H1 (cell line): ENCODE results near the gene ACADM. TPM values are rescaled to one million over a fixed set of nuclear protein-coding genes. Genes with fewer than 3 reads are reported as not detected.

Experiments
- CTCF ChIA-PET: fragments of 300-600 bp; sonication (Branson Sonifier 250); formaldehyde crosslinking; loops from one replicate; lab custom pipeline; 2021; ENCODE audit not compliant: partially characterized antibody; lab: Charles Lee
- POLR2A ChIA-PET: fragments of 300-600 bp; sonication (Branson Sonifier 250); formaldehyde crosslinking; loops from one replicate; lab custom pipeline; 2021; ENCODE audit warnings: inconsistent platforms; ENCODE audit not compliant: partially characterized antibody; lab: Charles Lee
- DNase-seq, 2 experiments: peaks; one replicate each; pipeline versions ENCODE4 v3.0.0 to v3.0.0-alpha.2; 2010 to 2022; ENCODE audit warnings: low spot score in 2 of 2, low read depth in 1 of 2, mixed read lengths in 1 of 2
- FAIRE-seq: peaks from 2 replicates; lab custom pipeline; 2011; peaks lifted over from hg19 to GRCh38; lab: Jason Lieb, UNC
- H2AFZ ChIP-seq: 2 replicates; pipeline ENCODE4 v1.8.1; 2012; ENCODE audit warnings: low read length, inconsistent platforms
- H2AK5ac ChIP-seq: 2 replicates; pipeline ENCODE4 v1.6.1; 2013; ENCODE audit warnings: low read depth, low read length
- H2BK120ac ChIP-seq: replicated peaks from 2 replicates; pipeline ENCODE3; 2013; ENCODE audit warnings: low read depth, low read length, inconsistent platforms
- H2BK12ac ChIP-seq: 2 replicates; pipeline ENCODE4 v1.6.1; 2013; ENCODE audit warnings: low read depth, low read length
- H2BK15ac ChIP-seq: 2 replicates; pipeline ENCODE4 v1.6.1; 2013; ENCODE audit warnings: low read length
- H2BK20ac ChIP-seq: 2 replicates; pipeline ENCODE4 v1.6.1; 2013; ENCODE audit warnings: low read length
- H2BK5ac ChIP-seq: 2 replicates; pipeline ENCODE4 v1.6.1; 2013; ENCODE audit warnings: low read depth, low read length
- H3K14ac ChIP-seq: 2 replicates; pipeline ENCODE4 v1.6.1; 2013; ENCODE audit warnings: inconsistent platforms; ENCODE audit not compliant: insufficient read length
- H3K18ac ChIP-seq: 2 replicates; pipeline ENCODE4 v1.6.1; 2013; ENCODE audit warnings: low read length; ENCODE audit errors: extremely low read depth
- H3K23ac ChIP-seq: 2 replicates; pipeline ENCODE4 v1.6.1; 2013; ENCODE audit warnings: inconsistent platforms; ENCODE audit not compliant: insufficient read length
- H3K23me2 ChIP-seq: 2 replicates; pipeline ENCODE4 v1.6.1; 2013; ENCODE audit warnings: low read depth, low read length
- H3K27ac ChIP-seq: 2 replicates; pipeline ENCODE4 v1.6.1; 2011; ENCODE audit warnings: low read depth, low read length, inconsistent platforms
- H3K27me3 ChIP-seq, 4 experiments: replicated peaks in 1 of 4; 1 replicate in 1 of 4; 2 replicates in 3 of 4; pipeline versions ENCODE4 v1.6.1 to v1.8.1; 2011 to 2013; ENCODE audit warnings: low read length in 3 of 4, mild to moderate bottlenecking in 3 of 4, inconsistent platforms in 2 of 4, mixed read lengths in 2 of 4, moderate library complexity in 1 of 4; ENCODE audit not compliant: control insufficient read depth in 3 of 4, insufficient read depth in 3 of 4; ENCODE audit errors: extremely low read depth in 1 of 4
- H3K36me3 ChIP-seq, 4 experiments: 2 replicates each; pipeline versions ENCODE4 v1.6.1 to v1.8.1; 2011 to 2013; ENCODE audit warnings: mild to moderate bottlenecking in 4 of 4, low read length in 3 of 4, moderate library complexity in 2 of 4, control low read depth in 1 of 4, inconsistent platforms in 1 of 4; ENCODE audit not compliant: insufficient read depth in 4 of 4, control insufficient read depth in 2 of 4
- H3K4ac ChIP-seq: replicated peaks from 2 replicates; pipeline ENCODE3; 2013; ENCODE audit warnings: low read length, low read depth, mixed read lengths, inconsistent platforms; ENCODE audit not compliant: insufficient read length
- H3K4me1 ChIP-seq, 4 experiments: replicated peaks in 1 of 4; 1 replicate in 1 of 4; 2 replicates in 3 of 4; pipeline versions ENCODE4 v1.6.1 to v1.8.1; 2011 to 2013; ENCODE audit warnings: low read length in 3 of 4, inconsistent platforms in 2 of 4, mixed read lengths in 1 of 4; ENCODE audit not compliant: insufficient read depth in 4 of 4, control insufficient read depth in 3 of 4
- H3K4me2 ChIP-seq, 2 experiments: 2 replicates each; pipeline versions ENCODE4 v1.6.1 to v1.8.1; 2011 to 2013; ENCODE audit warnings: low read depth in 2 of 2, low read length in 2 of 2, control low read depth in 1 of 2, inconsistent platforms in 1 of 2, mild to moderate bottlenecking in 1 of 2; ENCODE audit not compliant: insufficient read depth in 1 of 2
- H3K4me3 ChIP-seq, 4 experiments: fragments of 200-600, 300-600 bp in 1 of 4; sonication (generic), shearing (Covaris generic), sonication (Bioruptor Twin) in 1 of 4; 2 replicates each; pipeline versions ENCODE4 v1.5.1 to v1.8.1; 2011 to 2016; ENCODE audit warnings: low read length in 4 of 4, low read depth in 3 of 4, control low read depth in 2 of 4, inconsistent platforms in 2 of 4, mild to moderate bottlenecking in 2 of 4, mixed read lengths in 1 of 4, moderate library complexity in 1 of 4; ENCODE audit not compliant: insufficient read depth in 2 of 4; ENCODE audit errors: extremely low read depth in 1 of 4
- H3K56ac ChIP-seq: replicated peaks from 2 replicates; pipeline ENCODE3; 2013; ENCODE audit warnings: low read depth, mild to moderate bottlenecking, mixed read lengths, low read length, inconsistent platforms; ENCODE audit not compliant: insufficient read length
- H3K79me1 ChIP-seq: 2 replicates; pipeline ENCODE4 v1.6.1; 2013; ENCODE audit warnings: low read depth, low read length, control low read depth
- H3K79me2 ChIP-seq, 2 experiments: 2 replicates each; pipeline versions ENCODE4 v1.6.1 to v1.8.1; 2012 to 2013; ENCODE audit warnings: low read length in 2 of 2, mild to moderate bottlenecking in 2 of 2, inconsistent platforms in 1 of 2; ENCODE audit not compliant: insufficient read depth in 2 of 2, control insufficient read depth in 1 of 2
- H3K9ac ChIP-seq, 4 experiments: replicated peaks in 1 of 4; 1 replicate in 1 of 4; 2 replicates in 3 of 4; pipeline versions ENCODE4 v1.6.1 to v1.8.1; 2011 to 2013; ENCODE audit warnings: low read depth in 3 of 4, low read length in 3 of 4, control low read depth in 2 of 4, mild to moderate bottlenecking in 2 of 4, moderate library complexity in 2 of 4, inconsistent platforms in 1 of 4; ENCODE audit errors: extremely low read depth in 1 of 4
- H3K9me3 ChIP-seq, 2 experiments: 2 replicates each; pipeline versions ENCODE4 v1.6.1 to v1.8.1; 2012 to 2013; ENCODE audit warnings: mild to moderate bottlenecking in 2 of 2, moderate library complexity in 2 of 2, control low read depth in 1 of 2, inconsistent platforms in 1 of 2, low read depth in 1 of 2, low read length in 1 of 2, mixed read lengths in 1 of 2; ENCODE audit not compliant: insufficient read depth in 2 of 2
- H4K20me1 ChIP-seq, 2 experiments: replicated peaks in 1 of 2; 2 replicates each; pipeline versions ENCODE3 to v1.8.1; 2011 to 2013; ENCODE audit warnings: inconsistent platforms in 2 of 2, low read length in 2 of 2, mild to moderate bottlenecking in 1 of 2; ENCODE audit not compliant: insufficient read depth in 2 of 2, control insufficient read depth in 1 of 2
- H4K5ac ChIP-seq: 2 replicates; pipeline ENCODE4 v1.6.1; 2013; ENCODE audit warnings: low read length, low read depth, mixed read lengths, inconsistent platforms; ENCODE audit not compliant: insufficient read length
- H4K8ac ChIP-seq: 2 replicates; pipeline ENCODE4 v1.8.0; 2013; ENCODE audit warnings: mild to moderate bottlenecking, moderate library complexity, low read length, inconsistent platforms; ENCODE audit not compliant: insufficient read depth; ENCODE audit errors: extremely low read depth
- H4K91ac ChIP-seq: replicated peaks from 2 replicates; pipeline ENCODE3; 2013; ENCODE audit warnings: low read length, mixed read lengths, inconsistent platforms; ENCODE audit not compliant: insufficient read length
- CBX5 ChIP-seq: fragments of 300-800, 300-1000 bp; sonication (generic); IDR thresholded peaks from 2 replicates; pipeline ENCODE4 v1.7.1; 2016; ENCODE audit warnings: antibody characterized with exemption, low read length, low read depth
- CHD2 ChIP-seq: IDR thresholded peaks from 2 replicates; pipeline ENCODE4 v1.6.1; 2012; ENCODE audit warnings: low read length, improper control_type of control experiment
- HDAC2 ChIP-seq, 2 experiments: fragments of 300-600 bp in 1 of 2; sonication (generic) in 1 of 2; IDR thresholded peaks; 2 replicates each; pipeline ENCODE4 v1.6.1; 2011 to 2012; ENCODE audit warnings: low read depth in 2 of 2, low read length in 2 of 2, mild to moderate bottlenecking in 2 of 2, moderate library complexity in 2 of 2, borderline replicate concordance in 1 of 2, inconsistent platforms in 1 of 2
- KDM4A ChIP-seq: IDR thresholded peaks from one replicate; pipeline ENCODE4 v1.7.1; 2012; ENCODE audit warnings: low read depth, mild to moderate bottlenecking, moderate library complexity, low read length, inconsistent platforms; ENCODE audit not compliant: severe bottlenecking
- MAFK ChIP-seq: IDR thresholded peaks from 2 replicates; pipeline ENCODE4 v1.6.1; 2012; ENCODE audit warnings: low read depth, mild to moderate bottlenecking, improper control_type of control experiment, low read length
- NRF1 ChIP-seq: IDR thresholded peaks from 2 replicates; pipeline ENCODE4 v1.6.1; 2011; ENCODE audit warnings: mild to moderate bottlenecking, low read depth, low read length, improper control_type of control experiment
- SIRT6 ChIP-seq: IDR thresholded peaks from one replicate; pipeline ENCODE4 v1.7.1; 2012; ENCODE audit warnings: low read length, inconsistent platforms
- USF2 ChIP-seq: IDR thresholded peaks from 2 replicates; pipeline ENCODE4 v1.6.1; 2011; ENCODE audit warnings: low read length, improper control_type of control experiment
- WGBS, 2 experiments: shearing (Covaris generic) in 1 of 2; methylation state at CpG; one replicate each; pipeline versions ENCODE4 v1.1.6 to v1.1.7; 2013 to 2015; ENCODE audit warnings: low lambda C conversion rate in 2 of 2, mixed read lengths in 2 of 2, inconsistent platforms in 1 of 2, low coverage in 1 of 2, missing lambda C conversion rate in 1 of 2; ENCODE audit not compliant: insufficient replicate concordance in 2 of 2, insufficient coverage in 1 of 2, insufficient read length in 1 of 2; ENCODE audit errors: extremely low coverage in 1 of 2, missing lambda C conversion rate in 1 of 2; 5-methylcytosine and 5-hydroxymethylcytosine counted together
- polyA plus RNA-seq, 7 experiments: library from polyadenylated mRNA; depleted of rRNA in 3 of 7; stranded (reverse) in 5 of 7; unstranded in 2 of 7; fragments of >200 nt in 5 of 7; fragments of 200-250 nt in 2 of 7; gene quantifications; 1 replicate in 5 of 7; 2 replicates in 1 of 7; 4 replicates in 1 of 7; pipeline versions ENCODE4 v1.2.1 to v1.2.3, GENCODE V29; 2011 to 2013; ENCODE audit warnings: missing spikeins in 2 of 7, mixed read lengths in 2 of 7
- total RNA-seq: library from RNA; stranded (reverse); fragmentation: NEBNext Ultra II Directional; extraction: Animal tissue kit (Norgen Biotek cat#: 25700); gene quantifications from 2 replicates; pipeline ENCODE4 v1.2.1, GENCODE V29; 2021

ACADM gene
- total and polyA plus RNA-seq, 2 of the 8 experiments (the other 6 are each of a cell fraction or from before 2014, with no cell fraction given) = 14.3 to 40.0 TPM

- FAIRE-seq = no peak
- ChIA-PET POLR2A (interaction anchor here (1.2 kb wide), 1 partner anchor 66 kb away, joined by 3 read pairs; no protein-coding TSS in a partner anchor), CTCF (interaction anchor here (1.3 kb wide), 1 partner anchor 107 kb away, joined by 5 read pairs; no protein-coding TSS in a partner anchor)
- no peak overlapping the region for H2BK120ac ChIP-seq
- H3K4ac ChIP-seq = no peak overlapping the region
- H3K14ac ChIP-seq = no peak overlapping the region
- no peak overlapping the region for H2BK12ac ChIP-seq
- no peak overlapping the region for H4K5ac ChIP-seq
- no peak overlapping the region for H3K9ac ChIP-seq
- H3K56ac ChIP-seq = no peak overlapping the region
- no peak overlapping the region for H3K23ac ChIP-seq
- H2BK5ac ChIP-seq = no peak overlapping the region
- no CpG with 5 or more reads among the region's 1 CpG for WGBS, 2 experiments
- no peak overlapping the region; the same call in 1 of the 2 replicates for H4K8ac ChIP-seq
- H2BK15ac ChIP-seq = no peak overlapping the region
- no peak overlapping the region for H2AFZ ChIP-seq
- no peak overlapping the region for H3K4me2 ChIP-seq
- H2BK20ac ChIP-seq = no peak overlapping the region
- no peaks in the 10 kb centered on the region; a peak in 1 of 8 replicates for H3K36me3 ChIP-seq
- no peak overlapping the region for H3K18ac ChIP-seq
- no peak overlapping the region for H4K91ac ChIP-seq
- H2AK5ac ChIP-seq = no peak overlapping the region
- peaks cover 0 to 10% of the 10 kb centered on the region in 2 experiments; a peak in 2 of 4 replicates for H3K79me2 ChIP-seq
- peaks cover 0 to 10% (median 8%) of the 10 kb centered on the region in 4 experiments; a peak in 4 of 7 replicates for H3K4me1 ChIP-seq
- H3K9me3 ChIP-seq = no peaks in the 10 kb centered on the region
- H3K27me3 ChIP-seq = no peaks in the 10 kb centered on the region
- peaks cover 2% of the 10 kb centered on the region; the same call in 1 of the 2 replicates for H3K23me2 ChIP-seq
- no peak for DNase-seq
- no peak overlapping the region for H3K4me3 ChIP-seq
- no peaks in the 10 kb centered on the region for H3K79me1 ChIP-seq
- H3K27ac ChIP-seq = no peak overlapping the region
- peaks cover 0 to 2% of the 10 kb centered on the region in 2 experiments for H4K20me1 ChIP-seq
- TF ChIP-seq SIRT6 (no peak), USF2 (no peak), KDM4A (no peak), CHD2 (no peak), CBX5 (no peak), HDAC2 (IDR thresholded peaks at IDR 0.05; ENCODE audit: borderline replicate concordance in 1 of 2, low read depth in 2 of 2, low read length in 2 of 2) (no peak), NRF1 (no peak), MAFK (no peak)
Observed at GRCh38 chr1:75720820-75721219, 3.7 kb upstream of the ACADM start.
